SKM-1 (cell line): ENCODE results near the gene IL36RN.
"Not testable (repeated sequence)": the region's sequence is repeated elsewhere in the genome, so short reads cannot be mapped to it uniquely, and the experiment has no call there.

ENCODE experiments used
- DNase-seq: peaks from one replicate; lab custom pipeline; 2025; ENCODE audit not compliant: unreplicated experiment; lab: John Stamatoyannopoulos, UW

Gene IL36RN

DNA sequence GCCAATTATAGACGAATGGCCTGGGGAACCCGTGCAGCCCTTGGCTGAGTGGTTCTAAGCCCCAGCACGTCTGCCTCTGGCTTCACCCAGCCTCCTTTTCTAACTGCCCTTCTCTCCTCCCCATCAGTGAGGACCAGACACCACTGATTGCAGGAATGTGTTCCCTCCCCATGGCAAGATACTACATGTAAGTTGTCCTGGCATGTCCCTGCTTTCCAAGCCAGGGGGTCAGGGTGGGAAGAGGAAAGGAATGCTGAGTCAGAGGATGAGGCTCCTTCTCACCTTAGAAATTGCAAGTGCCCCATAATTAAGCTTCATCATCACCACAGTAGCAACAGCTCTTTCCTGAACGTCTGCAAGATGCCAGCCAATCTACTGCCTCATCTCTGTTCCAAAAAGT lies 13.6 kb downstream of the IL36RN start:
- DNase-seq = no peak

- DNase-seq = no peak
Observed at GRCh38 chr2:113073325-113073834, 14.4 kb downstream of the IL36RN start.

DNA sequence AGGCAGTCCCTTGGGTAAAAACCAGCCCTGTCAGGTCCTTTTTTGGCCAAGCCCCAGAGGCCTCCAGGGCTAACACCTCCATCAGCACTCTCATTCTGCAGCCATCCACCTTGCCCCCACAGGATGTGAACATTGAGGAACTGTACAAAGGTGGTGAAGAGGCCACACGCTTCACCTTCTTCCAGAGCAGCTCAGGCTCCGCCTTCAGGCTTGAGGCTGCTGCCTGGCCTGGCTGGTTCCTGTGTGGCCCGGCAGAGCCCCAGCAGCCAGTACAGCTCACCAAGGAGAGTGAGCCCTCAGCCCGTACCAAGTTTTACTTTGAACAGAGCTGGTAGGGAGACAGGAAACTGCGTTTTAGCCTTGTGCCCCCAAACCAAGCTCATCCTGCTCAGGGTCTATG lies 16.0 kb downstream of the IL36RN start:
- DNase-seq = no peak

DNA sequence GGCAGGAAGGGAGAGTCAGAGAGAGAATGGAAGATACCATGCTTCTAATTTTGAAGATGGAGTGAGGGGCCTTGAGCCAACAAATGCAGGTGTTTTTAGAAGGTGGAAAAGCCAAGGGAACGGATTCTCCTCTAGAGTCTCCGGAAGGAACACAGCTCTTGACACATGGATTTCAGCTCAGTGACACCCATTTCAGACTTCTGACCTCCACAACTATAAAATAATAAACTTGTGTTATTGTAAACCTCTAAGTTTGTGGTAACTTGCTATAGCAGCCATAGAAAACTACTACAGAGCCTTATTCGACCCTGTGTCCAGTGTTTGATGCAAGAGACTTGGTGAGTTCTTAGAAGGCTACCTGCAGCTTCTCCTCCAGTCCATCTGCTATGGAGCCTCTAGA lies 16.6 kb downstream of the IL36RN start:
- no peak for DNase-seq

- DNase-seq = no peak
Observed at GRCh38 chr2:113076954-113077669, 18.1 kb downstream of the IL36RN start.

GRCh38 chr2:113077921-113078320 lies 18.9 kb downstream of the IL36RN start:
- no peak for DNase-seq

DNA sequence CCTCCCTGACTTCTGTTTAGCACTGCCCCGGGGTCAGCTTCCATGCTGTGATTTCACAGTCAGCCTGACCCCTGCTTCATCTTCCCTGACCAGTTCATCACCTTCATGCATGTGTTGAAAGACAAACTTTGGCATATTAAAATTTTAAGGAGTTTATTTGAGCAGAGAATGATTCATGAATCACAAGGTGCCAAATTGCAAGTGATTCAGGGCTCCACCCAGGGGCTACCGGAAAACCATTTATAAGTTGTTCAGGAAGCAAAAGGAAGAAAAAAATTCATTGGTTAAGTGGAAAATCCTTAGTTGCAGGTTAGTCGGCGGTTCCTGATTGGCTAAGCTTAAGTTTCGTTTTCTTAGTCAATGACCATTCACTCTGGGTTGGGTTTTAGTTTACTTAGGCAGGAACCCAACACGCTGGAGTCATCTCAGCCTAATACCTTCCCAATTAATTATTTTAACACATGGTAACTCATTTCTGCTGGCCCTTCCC lies 19.4 kb downstream of the IL36RN start:
- no peak for DNase-seq

DNA sequence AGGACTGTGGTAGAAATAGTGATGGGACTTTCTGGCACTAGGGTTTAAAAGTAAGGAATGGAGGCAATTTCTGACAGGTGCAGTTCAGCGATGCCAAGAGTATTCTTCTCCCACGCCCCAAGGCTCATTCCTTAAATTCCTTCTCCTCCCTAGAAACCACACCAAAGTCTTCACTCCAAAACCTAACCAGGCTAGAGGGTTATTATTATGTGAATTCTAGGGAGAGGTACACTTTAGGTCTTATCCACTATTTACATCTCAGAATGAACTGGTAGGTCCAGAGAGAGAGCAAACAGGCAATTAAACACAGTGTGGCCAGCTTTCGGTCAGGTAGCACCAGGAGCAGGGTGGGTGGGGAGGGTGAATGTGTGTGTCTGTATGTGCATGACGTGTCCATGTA lies 20.1 kb downstream of the IL36RN start:
- no peak for DNase-seq

- no peak for DNase-seq
Observed at GRCh38 chr2:113080134-113080533, 21.1 kb downstream of the IL36RN start.

DNA sequence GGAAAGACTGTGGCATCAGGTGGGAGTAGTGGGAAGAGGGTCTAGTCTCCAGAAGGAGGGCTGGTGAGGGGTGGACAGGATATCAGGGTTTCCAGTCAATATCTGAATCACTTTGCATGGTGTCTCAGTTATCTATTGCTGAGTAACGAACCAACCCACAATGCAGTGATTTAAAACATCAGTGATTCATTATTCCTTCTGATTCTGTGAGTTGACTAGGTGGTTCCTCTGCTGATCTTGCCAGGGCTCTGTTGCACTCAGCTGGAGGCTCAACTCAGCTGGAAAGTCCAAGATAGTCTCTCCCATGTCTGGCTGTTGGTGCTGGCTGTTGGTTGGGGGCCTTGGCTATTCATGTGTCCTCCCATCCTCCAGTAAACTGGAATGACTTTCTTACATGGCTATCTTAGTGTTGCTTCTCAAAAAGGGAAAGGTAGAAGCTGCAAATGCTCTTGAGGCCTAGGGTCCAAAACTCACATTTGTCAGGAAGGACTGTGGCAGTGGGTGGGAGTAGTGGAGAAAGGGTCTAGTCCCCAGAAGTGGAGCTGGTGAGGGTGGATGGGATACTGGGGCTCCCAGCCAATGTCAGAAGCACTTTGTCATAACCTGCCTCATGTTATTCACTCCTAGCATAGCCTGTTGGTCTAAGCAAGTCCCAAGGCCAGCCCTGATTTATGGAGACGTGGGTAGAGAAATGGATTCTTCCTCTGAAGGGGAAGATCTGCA lies 22.7 kb downstream of the IL36RN start:
- no peak for DNase-seq

GRCh38 chr2:113083296-113083695 lies 24.3 kb downstream of the IL36RN start:
- no peak for DNase-seq

DNA sequence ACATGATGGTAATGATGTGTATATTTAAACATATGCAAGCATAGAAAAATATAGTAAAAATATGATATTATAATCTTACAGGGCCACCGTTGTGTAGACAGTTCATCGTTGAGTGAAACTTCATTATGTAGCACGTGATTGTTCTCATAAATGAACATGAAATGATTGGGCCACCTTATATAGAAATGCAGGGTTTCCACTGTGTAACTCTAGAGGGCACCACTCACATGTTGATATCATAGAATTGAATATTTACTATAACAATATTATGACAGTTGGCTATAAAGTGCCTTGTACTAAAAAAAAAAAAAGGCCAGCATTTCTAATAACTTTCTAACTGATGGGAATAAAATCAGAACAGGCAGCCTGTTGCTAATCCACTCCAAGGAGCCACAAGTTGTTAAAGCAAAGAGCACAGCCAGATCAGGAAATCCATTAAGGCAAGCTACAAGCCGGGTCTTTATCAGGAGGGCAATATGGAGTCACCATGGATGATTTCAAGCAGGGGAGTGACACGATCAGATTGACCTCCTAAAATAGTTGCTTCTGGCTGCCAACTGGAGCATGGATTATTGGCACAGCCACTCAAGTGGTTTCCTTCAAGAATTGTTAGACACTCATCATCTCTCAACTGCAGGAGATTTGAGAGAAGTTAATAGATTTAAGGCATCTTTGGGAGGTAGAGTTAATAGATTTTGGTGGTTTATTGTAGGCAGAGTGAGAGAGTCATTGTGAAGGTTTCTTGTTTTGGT lies 25.4 kb downstream of the IL36RN start:
- DNase-seq = peak; percentile 8

GRCh38 chr2:113085542-113085941 lies 26.5 kb downstream of the IL36RN start:
- DNase-seq = no peak

DNA sequence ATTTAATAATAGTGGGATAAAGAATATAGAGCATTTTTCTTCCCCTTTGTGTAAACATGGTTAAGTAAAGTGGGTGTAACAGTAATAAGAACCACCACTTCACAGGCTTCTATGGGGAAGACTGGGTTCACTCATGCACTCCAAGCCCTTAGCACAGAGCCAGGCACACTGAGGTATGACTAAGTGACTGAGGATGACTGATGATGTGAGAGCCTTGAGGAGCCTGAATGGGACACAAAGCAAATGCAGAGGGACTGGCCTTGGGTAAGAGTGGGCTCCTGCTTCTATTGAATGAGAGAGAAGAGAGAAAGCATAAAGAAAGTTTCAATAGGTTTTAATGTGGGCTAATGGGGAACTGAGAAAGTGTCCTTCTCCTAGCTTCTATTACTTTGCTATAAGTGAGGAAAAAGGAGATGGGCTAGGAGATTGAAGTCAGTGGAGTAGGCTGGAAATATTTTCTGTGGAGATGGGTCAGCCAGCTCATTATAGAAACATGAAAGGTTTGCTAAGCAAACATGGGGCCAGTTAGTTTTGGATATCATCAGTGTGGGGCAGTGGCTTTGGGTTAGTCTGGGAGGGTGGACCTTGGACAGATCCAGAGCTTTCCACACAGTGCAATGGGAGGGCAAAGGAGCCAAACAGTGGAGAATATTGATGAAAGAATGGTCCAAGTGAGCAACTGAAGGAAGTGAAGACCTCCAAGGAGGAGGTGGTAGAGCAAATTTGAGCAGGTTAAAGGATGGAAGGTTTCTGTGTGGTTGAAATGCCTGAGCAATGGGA lies 29.4 kb downstream of the IL36RN start:
- DNase-seq = no peak

DNA sequence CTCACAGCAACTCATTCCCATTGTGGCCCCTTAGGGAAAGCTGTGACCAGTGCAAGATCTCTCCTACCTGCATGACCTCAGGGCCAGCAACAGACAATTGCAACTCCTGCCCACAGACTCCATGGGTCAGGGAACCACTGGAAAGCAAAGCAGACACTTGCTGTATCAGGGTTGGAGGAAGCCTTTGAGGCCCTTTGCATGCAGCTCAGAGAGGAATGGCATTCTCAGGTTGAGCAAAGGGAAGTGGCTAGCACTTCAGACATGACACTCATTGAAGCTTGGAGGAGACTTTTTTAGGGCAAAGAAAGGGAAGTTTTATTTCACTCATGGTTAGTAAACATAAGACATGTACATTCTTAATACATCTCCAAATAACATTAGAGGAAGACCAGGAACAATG lies 30.9 kb downstream of the IL36RN start:
- DNase-seq = peak; percentile 35

DNA sequence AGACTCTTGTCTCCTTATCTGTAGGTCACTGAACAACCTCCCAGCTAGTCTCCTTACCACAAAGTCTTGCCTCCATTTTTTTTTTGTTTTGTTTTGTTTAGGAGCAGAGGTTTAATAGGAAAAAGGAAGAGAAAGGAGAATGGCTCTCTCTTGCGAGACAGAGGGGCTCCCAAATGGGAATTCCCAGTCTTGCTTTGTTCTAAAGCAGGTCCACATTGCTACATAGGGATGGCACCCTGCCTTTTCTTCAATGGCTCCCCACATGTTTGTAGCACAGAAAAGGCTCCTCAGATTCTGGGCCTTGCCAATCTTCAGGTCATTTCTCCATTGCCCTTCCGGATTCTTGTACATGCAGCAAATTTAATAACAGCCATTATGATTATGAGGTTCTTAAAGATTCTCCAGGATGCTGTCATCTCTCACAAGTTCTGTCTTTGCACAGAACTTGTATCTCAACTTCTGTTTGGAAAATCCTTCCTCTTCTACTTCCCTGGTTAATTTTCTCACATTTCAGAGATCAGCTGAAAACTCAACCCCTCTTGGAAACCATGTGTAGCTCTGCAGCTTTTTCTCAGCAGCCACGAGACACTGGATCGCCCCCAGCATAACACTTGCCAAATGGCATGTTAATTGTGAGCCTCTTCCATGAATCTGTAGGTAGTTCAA lies 32.4 kb downstream of the IL36RN start:
- DNase-seq = no peak

GRCh38 chr2:113092864-113093612 lies 34.0 kb downstream of the IL36RN start:
- DNase-seq = no peak

DNA sequence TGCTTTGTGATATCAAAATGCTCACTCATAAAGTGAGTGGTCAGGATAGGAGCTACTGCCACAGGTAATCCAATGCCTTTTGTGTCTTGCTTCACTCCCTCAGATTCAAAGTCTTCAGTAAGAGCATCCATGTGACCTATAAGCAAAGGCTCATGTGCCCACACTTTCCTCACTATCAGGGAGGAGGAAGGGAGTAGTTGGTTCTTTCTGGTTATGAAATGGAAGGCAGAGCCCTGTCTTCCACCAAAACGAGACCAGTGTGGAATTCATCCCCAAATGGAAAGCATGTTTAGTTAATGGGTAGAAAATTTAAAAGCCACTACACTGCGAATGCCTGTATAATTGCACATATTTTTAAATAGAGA lies 34.6 kb downstream of the IL36RN start:
- DNase-seq = no peak

- DNase-seq = not testable (repeated sequence)
Observed at GRCh38 chr2:113096306-113096705, 37.3 kb downstream of the IL36RN start.
